Panc1 (cell line): ENCODE data around the gene ALS2CL. TPM values are rescaled to one million over a fixed set of nuclear protein-coding genes. Genes with fewer than 3 reads are reported as not detected.

Source experiments
- ATAC-seq: fragments of 200-7000 bp; cut with Tn5 transposase; 2 replicates; pipeline ENCODE4 v1.9.1; 2020; ENCODE audit warnings: mild to moderate bottlenecking, moderate library complexity
- BruUV-seq: library from RNA; stranded (reverse); fragments of 400-500 nt; replicated peaks from 2 replicates; lab custom pipeline; 2021; lab: Mats Ljungman, UMichigan
- CTCF ChIA-PET: fragments of 300-600 bp; sonication (Branson Sonifier 250); formaldehyde crosslinking; loops from one replicate; lab custom pipeline; 2022; ENCODE audit warnings: antibody characterized with exemption; lab: Charles Lee
- POLR2A ChIA-PET: fragments of 300-600 bp; sonication (Branson Sonifier 250); formaldehyde crosslinking; loops from one replicate; lab custom pipeline; 2022; ENCODE audit warnings: antibody characterized with exemption; lab: Charles Lee
- DNase-seq: peaks from one replicate; pipeline ENCODE4 v3.0.0-alpha.2; 2010; ENCODE audit warnings: low read depth, low spot score
- H3K27ac ChIP-seq: 2 replicates; pipeline ENCODE4 v1.5.1; 2011; ENCODE audit warnings: mild to moderate bottlenecking, low read length, inconsistent platforms
- H3K27me3 ChIP-seq: fragments of 200-500 bp; sonication (Bioruptor generic); 2 replicates; pipeline ENCODE4 v1.6.0; 2014; ENCODE audit warnings: low read length, inconsistent platforms; ENCODE audit not compliant: control insufficient read depth, insufficient read depth
- H3K36me3 ChIP-seq: fragments of 200-500 bp; sonication (Bioruptor generic); 2 replicates; pipeline ENCODE4 v1.5.1; 2014; ENCODE audit warnings: inconsistent platforms, mild to moderate bottlenecking, low read length, moderate library complexity; ENCODE audit not compliant: control insufficient read depth, insufficient read depth
- H3K4me1 ChIP-seq: 2 replicates; pipeline ENCODE4 v1.5.1; 2011; ENCODE audit warnings: inconsistent platforms, mild to moderate bottlenecking, low read length, moderate library complexity; ENCODE audit not compliant: control insufficient read depth, insufficient read depth
- H3K4me3 ChIP-seq, 2 experiments: 2 replicates each; pipeline ENCODE4 v1.5.1; 2011 to 2012; ENCODE audit warnings: low read depth in 2 of 2, low read length in 2 of 2, mild to moderate bottlenecking in 2 of 2, inconsistent platforms in 1 of 2, moderate library complexity in 1 of 2
- H3K9me3 ChIP-seq: fragments of 200-500 bp; sonication (Bioruptor generic); 2 replicates; pipeline ENCODE4 v1.5.1; 2014; ENCODE audit warnings: low read depth, mild to moderate bottlenecking, inconsistent platforms, low read length, moderate library complexity; ENCODE audit not compliant: control insufficient read depth, insufficient read depth
- CTCF ChIP-seq: fragments of 450-650 bp; IDR thresholded peaks from 2 replicates; pipeline ENCODE4 v1.5.1; 2017; ENCODE audit warnings: mild to moderate bottlenecking
- POLR2AphosphoS5 ChIP-seq: IDR thresholded peaks from 2 replicates; pipeline ENCODE4 v1.6.1; 2012; ENCODE audit warnings: mild to moderate bottlenecking, low read depth, low read length, moderate library complexity
- REST ChIP-seq, 2 experiments: IDR thresholded peaks; 2 replicates each; pipeline ENCODE4 v1.6.1; 2011 to 2012; ENCODE audit warnings: low read depth in 2 of 2, control low read depth in 1 of 2, low read length in 1 of 2, mild to moderate bottlenecking in 1 of 2, moderate library complexity in 1 of 2; ENCODE audit not compliant: insufficient read depth in 1 of 2
- SIN3A ChIP-seq: IDR thresholded peaks from 2 replicates; pipeline ENCODE4 v1.6.1; 2012; ENCODE audit warnings: low read depth, mild to moderate bottlenecking, low read length, moderate library complexity, borderline replicate concordance; ENCODE audit not compliant: insufficient read depth
- TCF7L2 ChIP-seq: IDR thresholded peaks from 2 replicates; pipeline ENCODE4 v1.6.1; 2011; ENCODE audit warnings: mild to moderate bottlenecking, low read depth, low read length, inconsistent platforms
- in situ Hi-C: cut with HindIII; loops from 2 replicates; pipeline ENCODE4 v1.10.0; 2016; ENCODE audit warnings: low sequenced_read_pairs, low pct_unique_long_range_greater_than_20kb
- intact Hi-C: fragments of 100-400 bp; cut with micrococcal nuclease; formaldehyde crosslinking; loops from one replicate; pipeline ENCODE4 v1.10.0; 2022; ENCODE audit not compliant: unreplicated experiment
- total RNA-seq: library from RNA; stranded (reverse); gene quantifications from one replicate; pipeline ENCODE4 v1.2.1, GENCODE V29; 2021; ENCODE audit not compliant: unreplicated experiment

The ALS2CL gene
- total RNA-seq, 1 experiment from 2014 or later, result 2.7 TPM

- ATAC-seq (no peak), DNase-seq (no peak)
- ChIA-PET POLR2A (no interaction called here), CTCF (interaction anchor here (0.6 kb wide), 1 partner anchor 1109 kb away, joined by 9 read pairs; no protein-coding TSS in a partner anchor)
- H3K9me3 ChIP-seq, result no peaks in the 10 kb centered on the region
- TF ChIP-seq TCF7L2 (no peak), POLR2AphosphoS5 (no peak), CTCF (no peak), SIN3A (no peak), REST (IDR thresholded peaks at IDR 0.05; ENCODE audit: insufficient read depth in 1 of 2, low read depth in 2 of 2, low read length in 1 of 2) (no peak)
- BruUV-seq, result no TSS peak
- no peaks in the 10 kb centered on the region for H3K36me3 ChIP-seq
- peaks cover 17% of the 10 kb centered on the region for H3K27me3 ChIP-seq
- H3K27ac ChIP-seq, result no peak overlapping the region
- in situ Hi-C loops (no loop called here), intact Hi-C loops (no loop called here)
- no peak overlapping the region for H3K4me3 ChIP-seq
- no peaks in the 10 kb centered on the region for H3K4me1 ChIP-seq
These were observed 73.4 kb downstream of the ALS2CL start for GRCh38 chr3:46619845-46620778.

Other genes starting within 250 kb of the ALS2CL start
- gene LTF, start 228.8 kb downstream of the ALS2CL start, total RNA-seq, result not detected
- gene RTP3, start 195.7 kb downstream of the ALS2CL start, total RNA-seq, result not detected
- not detected for gene LRRC2, start 127.4 kb downstream of the ALS2CL start, total RNA-seq
- gene FAM240A, start 81.2 kb downstream of the ALS2CL start, total RNA-seq, result not detected
- 1.1 TPM for gene TMIE, start 7.7 kb upstream of the ALS2CL start, total RNA-seq
- 0.13 TPM for gene PRSS50, start 24.2 kb upstream of the ALS2CL start, total RNA-seq
- gene MYL3, start 169.8 kb upstream of the ALS2CL start, total RNA-seq, result not detected
- not detected for gene PTH1R, start 184.0 kb upstream of the ALS2CL start, total RNA-seq